ENCODE data around the gene CFHR1.
A peak's percentile ranks its signal among the peaks of the same experiment; 100 is the strongest.

The CFHR1 gene

GRCh38 chr1:196875935-196876334 is 56.4 kb downstream of the CFHR1 start:
- DNase-seq, result no peak

DNA sequence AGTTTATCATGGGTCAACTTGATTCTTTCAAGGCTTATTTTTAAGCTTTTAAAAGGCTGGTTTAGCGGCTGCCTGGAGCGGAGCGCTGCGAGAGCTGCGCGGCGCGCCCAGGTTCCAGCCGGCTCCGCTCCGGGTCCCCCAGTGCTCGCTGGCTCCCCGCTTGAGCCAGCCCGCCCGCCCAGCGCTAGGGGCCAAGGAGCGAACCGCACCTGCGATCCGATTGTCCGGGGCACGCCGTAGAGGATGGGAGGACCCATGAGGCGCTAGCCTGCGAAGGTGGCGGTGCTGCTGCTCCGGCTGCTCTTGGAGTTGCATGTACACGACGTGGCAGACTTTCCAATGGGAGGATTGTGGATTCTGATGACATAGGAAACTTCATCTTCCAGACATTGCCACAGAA is 58.4 kb downstream of the CFHR1 start:
- peak in 5 of 56 donors; percentile 1 to 12 (median 3) for DNase-seq
